ENCODE results near the gene TBL3. TPM values are rescaled to one million over a fixed set of nuclear protein-coding genes. Genes with fewer than 3 reads are reported as not detected.

Gene TBL3
- total and polyA plus RNA-seq, 9 of the 15 experiments (the other 6 are each of a cell fraction or from before 2014, with no cell fraction given): 0.97 to 117 (median 24.5) TPM

DNA sequence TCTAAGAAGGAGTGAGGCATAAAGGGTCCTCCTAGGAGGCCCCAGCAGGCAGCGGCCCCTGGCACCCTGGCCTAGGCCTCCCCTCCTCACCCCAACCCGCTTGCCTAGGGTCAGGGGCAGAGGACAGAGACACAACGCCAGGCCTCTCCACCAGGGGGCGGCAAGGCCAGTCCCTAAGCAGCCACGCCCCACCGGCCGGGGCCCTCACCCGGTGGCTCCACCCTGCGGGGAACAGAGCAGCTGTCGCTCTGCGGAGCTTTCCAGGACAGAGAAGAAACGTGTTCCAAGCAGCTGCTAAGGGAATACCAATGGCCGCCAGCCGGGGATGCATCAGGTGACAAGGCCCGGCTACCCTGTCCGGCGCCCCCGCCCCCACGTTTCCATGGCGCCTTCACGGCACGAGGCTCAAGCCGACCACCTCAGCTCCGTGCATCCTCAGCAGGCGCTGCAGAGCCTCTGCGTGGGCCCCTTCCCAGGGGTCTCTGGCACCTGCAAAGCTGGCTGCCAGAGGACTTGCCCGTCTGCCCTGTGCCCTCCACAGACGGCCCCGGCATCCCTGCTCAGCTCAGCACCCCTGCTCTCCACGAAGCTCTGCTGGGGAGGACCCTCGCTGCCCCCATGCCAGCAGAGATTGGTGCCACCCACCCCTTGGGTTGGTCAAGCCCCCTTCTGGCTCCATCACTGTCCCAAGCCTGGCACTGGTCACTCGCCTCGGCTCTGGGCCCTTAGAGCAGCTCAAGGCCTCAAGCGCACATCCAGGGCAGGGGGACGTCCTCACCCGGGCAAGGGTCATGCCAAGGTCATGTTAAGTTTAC lies 32.2 kb downstream of the TBL3 start (continued):
- 0 out of 4 replicates have a peak, but pooled peaks of 1 of the 2 experiments have one; percentile 49 for TF ChIP-seq TBL1XR1 (IDR thresholded peaks at IDR 0.05; ENCODE audit: low read length in 2 of 2)
- peak in 1 of 2 experiments; percentile 86; a peak in 1 of 4 replicates for TF ChIP-seq SRF (CRISPR knock-in tag; IDR thresholded peaks at IDR 0.05)
- TF ChIP-seq, protein P1, sequence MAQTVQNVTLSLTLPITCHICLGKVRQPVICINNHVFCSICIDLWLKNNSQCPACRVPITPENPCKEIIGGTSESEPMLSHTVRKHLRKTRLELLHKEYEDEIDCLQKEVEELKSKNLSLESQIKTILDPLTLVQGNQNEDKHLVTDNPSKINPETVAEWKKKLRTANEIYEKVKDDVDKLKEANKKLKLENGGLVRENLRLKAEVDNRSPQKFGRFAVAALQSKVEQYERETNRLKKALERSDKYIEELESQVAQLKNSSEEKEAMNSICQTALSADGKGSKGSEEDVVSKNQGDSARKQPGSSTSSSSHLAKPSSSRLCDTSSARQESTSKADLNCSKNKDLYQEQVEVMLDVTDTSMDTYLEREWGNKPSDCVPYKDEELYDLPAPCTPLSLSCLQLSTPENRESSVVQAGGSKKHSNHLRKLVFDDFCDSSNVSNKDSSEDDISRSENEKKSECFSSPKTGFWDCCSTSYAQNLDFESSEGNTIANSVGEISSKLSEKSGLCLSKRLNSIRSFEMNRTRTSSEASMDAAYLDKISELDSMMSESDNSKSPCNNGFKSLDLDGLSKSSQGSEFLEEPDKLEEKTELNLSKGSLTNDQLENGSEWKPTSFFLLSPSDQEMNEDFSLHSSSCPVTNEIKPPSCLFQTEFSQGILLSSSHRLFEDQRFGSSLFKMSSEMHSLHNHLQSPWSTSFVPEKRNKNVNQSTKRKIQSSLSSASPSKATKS (CRISPR knock-in tag; IDR thresholded peaks at IDR 0.05): no peak
- TF ChIP-seq, protein P2, sequence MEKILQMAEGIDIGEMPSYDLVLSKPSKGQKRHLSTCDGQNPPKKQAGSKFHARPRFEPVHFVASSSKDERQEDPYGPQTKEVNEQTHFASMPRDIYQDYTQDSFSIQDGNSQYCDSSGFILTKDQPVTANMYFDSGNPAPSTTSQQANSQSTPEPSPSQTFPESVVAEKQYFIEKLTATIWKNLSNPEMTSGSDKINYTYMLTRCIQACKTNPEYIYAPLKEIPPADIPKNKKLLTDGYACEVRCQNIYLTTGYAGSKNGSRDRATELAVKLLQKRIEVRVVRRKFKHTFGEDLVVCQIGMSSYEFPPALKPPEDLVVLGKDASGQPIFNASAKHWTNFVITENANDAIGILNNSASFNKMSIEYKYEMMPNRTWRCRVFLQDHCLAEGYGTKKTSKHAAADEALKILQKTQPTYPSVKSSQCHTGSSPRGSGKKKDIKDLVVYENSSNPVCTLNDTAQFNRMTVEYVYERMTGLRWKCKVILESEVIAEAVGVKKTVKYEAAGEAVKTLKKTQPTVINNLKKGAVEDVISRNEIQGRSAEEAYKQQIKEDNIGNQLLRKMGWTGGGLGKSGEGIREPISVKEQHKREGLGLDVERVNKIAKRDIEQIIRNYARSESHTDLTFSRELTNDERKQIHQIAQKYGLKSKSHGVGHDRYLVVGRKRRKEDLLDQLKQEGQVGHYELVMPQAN (IDR thresholded peaks at IDR 0.05; ENCODE audit: borderline replicate concordance): peak; percentile 82; the same call in 1 of the 2 replicates
- TF ChIP-seq JUN (IDR thresholded peaks at IDR 0.05; ENCODE audit: borderline replicate concordance, low read depth, low read length): peak; percentile 21; the same call in 1 of the 2 replicates
- no peak for TF ChIP-seq JUN (CRISPR knock-in tag; IDR thresholded peaks at IDR 0.05; ENCODE audit: borderline replicate concordance)
- no peak for TF ChIP-seq MECOM (CRISPR knock-in tag; IDR thresholded peaks at IDR 0.05)
- TF ChIP-seq, protein P3, sequence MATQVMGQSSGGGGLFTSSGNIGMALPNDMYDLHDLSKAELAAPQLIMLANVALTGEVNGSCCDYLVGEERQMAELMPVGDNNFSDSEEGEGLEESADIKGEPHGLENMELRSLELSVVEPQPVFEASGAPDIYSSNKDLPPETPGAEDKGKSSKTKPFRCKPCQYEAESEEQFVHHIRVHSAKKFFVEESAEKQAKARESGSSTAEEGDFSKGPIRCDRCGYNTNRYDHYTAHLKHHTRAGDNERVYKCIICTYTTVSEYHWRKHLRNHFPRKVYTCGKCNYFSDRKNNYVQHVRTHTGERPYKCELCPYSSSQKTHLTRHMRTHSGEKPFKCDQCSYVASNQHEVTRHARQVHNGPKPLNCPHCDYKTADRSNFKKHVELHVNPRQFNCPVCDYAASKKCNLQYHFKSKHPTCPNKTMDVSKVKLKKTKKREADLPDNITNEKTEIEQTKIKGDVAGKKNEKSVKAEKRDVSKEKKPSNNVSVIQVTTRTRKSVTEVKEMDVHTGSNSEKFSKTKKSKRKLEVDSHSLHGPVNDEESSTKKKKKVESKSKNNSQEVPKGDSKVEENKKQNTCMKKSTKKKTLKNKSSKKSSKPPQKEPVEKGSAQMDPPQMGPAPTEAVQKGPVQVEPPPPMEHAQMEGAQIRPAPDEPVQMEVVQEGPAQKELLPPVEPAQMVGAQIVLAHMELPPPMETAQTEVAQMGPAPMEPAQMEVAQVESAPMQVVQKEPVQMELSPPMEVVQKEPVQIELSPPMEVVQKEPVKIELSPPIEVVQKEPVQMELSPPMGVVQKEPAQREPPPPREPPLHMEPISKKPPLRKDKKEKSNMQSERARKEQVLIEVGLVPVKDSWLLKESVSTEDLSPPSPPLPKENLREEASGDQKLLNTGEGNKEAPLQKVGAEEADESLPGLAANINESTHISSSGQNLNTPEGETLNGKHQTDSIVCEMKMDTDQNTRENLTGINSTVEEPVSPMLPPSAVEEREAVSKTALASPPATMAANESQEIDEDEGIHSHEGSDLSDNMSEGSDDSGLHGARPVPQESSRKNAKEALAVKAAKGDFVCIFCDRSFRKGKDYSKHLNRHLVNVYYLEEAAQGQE (IDR thresholded peaks at IDR 0.05; ENCODE audit: borderline replicate concordance): peak; percentile 76
- TF ChIP-seq, protein P3 (CRISPR knock-in tag; IDR thresholded peaks at IDR 0.05; ENCODE audit: low read depth): peak; percentile 45; the same call in 1 of the 2 replicates
- TF ChIP-seq, protein P4, sequence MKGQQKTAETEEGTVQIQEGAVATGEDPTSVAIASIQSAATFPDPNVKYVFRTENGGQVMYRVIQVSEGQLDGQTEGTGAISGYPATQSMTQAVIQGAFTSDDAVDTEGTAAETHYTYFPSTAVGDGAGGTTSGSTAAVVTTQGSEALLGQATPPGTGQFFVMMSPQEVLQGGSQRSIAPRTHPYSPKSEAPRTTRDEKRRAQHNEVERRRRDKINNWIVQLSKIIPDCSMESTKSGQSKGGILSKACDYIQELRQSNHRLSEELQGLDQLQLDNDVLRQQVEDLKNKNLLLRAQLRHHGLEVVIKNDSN (CRISPR knock-in tag; IDR thresholded peaks at IDR 0.05): no peak; the same call in 1 of the 2 replicates
- TF ChIP-seq SUPT5H (IDR thresholded peaks at IDR 0.05): peak; percentile 29; the same call in 1 of the 2 replicates
